ENCODE results near the gene RBM4.

DNA sequence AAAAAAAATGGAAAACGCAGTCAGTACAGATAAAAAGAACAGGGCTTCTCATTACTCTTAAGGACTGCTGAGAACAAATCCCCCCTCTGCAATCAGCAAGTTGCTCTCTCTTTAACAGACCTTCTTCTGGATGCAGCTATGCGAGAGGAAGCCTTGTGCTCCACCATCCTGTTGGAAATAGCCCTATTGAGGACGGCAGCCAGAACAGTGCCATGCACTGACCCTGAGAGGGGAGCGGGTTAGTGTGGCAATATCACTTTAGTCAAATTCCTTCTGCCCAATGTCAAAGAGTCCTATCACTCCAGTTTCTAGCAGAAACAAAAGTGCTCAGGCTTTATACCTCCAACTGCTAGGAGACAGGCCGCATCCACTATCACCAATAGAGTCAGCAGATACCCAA is 32.3 kb downstream of the RBM4 start:
- TF ChIP-seq POLR2AphosphoS5 (IDR thresholded peaks at IDR 0.05), result peak in 1 of 4 donors; percentile 20
- TF ChIP-seq, protein P1, sequence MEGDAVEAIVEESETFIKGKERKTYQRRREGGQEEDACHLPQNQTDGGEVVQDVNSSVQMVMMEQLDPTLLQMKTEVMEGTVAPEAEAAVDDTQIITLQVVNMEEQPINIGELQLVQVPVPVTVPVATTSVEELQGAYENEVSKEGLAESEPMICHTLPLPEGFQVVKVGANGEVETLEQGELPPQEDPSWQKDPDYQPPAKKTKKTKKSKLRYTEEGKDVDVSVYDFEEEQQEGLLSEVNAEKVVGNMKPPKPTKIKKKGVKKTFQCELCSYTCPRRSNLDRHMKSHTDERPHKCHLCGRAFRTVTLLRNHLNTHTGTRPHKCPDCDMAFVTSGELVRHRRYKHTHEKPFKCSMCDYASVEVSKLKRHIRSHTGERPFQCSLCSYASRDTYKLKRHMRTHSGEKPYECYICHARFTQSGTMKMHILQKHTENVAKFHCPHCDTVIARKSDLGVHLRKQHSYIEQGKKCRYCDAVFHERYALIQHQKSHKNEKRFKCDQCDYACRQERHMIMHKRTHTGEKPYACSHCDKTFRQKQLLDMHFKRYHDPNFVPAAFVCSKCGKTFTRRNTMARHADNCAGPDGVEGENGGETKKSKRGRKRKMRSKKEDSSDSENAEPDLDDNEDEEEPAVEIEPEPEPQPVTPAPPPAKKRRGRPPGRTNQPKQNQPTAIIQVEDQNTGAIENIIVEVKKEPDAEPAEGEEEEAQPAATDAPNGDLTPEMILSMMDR (IDR thresholded peaks at IDR 0.05), result no peak
- TF ChIP-seq EP300 (IDR thresholded peaks at IDR 0.05), result no peak

Measured in sigmoid colon (tissue), 4 donors.